ENCODE results near the gene ARRDC1.

The ARRDC1 gene

DNA sequence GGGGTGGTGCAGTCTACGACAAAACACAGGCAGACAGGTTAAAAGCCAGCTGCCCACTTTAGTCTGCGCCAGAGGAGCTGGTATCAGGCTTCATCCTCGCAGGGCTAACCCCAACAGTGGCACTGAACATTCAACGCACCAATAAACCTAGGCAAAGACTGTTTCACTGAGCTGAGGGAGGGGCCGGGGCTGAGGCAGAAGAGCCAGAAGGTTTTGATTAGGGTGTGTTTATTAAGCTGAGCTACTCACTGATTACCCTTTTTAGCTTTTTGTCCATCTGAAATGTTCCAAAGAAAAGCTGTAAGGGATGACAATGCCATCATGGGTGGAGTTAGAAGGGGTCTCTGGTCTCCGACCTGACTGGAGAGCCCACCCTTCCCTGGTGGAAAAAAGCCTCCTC, 16.6 kb upstream of the ARRDC1 start:
- H3K27ac ChIP-seq (ENCODE audit: extremely low read depth, low read depth, low read length) = no peak overlapping the region
- peaks cover 11 to 55% of the 10 kb centered on the region in 2 experiments; a peak in 2 of 3 replicates for H3K36me3 ChIP-seq (ENCODE audit: control insufficient read depth in 2 of 2, insufficient read depth in 1 of 2, low read length in 2 of 2)
- peak overlapping the region; percentile 69; the same call in 1 of the 2 replicates for H3K4me3 ChIP-seq (ENCODE audit: low read depth, low read length)
- ChIA-PET CTCF (interaction anchor here (0.6 to 2.6 kb wide), 5 partner anchors 10 to 614 kb away, joined by 3 to 24 read pairs (median 3); partner anchors contain the start of gene DPH7), POLR2A (interaction anchor here (0.7 to 4.2 kb wide), 5 partner anchors 10 to 38 kb away, joined by 3 to 24 read pairs (median 9); partner anchors contain the start of genes ARRDC1, DPH7, EHMT1 and PNPLA7)
- no peaks in the 10 kb centered on the region for H3K9me3 ChIP-seq (ENCODE audit: control insufficient read depth, insufficient read depth, low read depth, low read length)
- TF ChIP-seq ZNF341 (tag by site-specific recombination; IDR thresholded peaks at IDR 0.05; ENCODE audit: low read depth) (peak; percentile 65), ZNF366 (tag by site-specific recombination; conservative IDR thresholded peaks at IDR 0.05) (no peak)
- H3K4me1 ChIP-seq (ENCODE audit: control insufficient read depth, insufficient read depth, low read length) = peaks cover 2% of the 10 kb centered on the region; the same call in 1 of the 2 replicates

DNA sequence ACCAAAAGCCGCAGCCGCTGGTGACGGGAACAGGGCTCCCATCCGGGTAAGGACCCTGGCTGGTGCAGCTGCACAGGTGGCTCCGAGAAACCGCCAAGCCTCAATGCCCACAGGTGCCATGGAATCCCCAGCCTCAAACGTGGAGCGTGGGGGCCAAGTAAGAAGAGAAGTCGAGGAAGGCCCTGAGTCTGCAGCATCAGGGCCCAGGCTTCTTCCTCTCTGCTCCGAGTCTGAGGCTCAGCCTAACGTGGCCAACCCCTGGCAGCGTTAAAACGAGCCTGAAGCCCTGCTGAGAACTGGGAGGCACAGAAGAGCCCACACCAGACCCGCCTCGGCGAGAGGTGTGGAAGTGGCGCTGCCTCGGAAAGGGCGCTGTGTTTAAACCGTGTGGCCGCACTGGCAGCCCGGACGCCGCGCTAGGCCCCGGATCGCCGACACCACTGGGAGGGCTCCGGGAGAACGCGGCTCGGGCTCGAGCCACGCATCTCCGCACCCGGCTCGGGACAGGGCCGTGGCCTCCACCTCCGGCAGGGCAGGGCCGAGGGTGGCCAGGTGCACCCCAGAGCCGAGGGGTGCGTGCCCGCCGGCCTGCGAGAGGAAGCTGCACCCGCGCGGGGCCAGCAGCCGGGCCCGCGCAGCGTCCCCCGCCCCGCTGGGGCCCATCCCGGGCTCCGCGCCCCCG, 15.9 kb upstream of the ARRDC1 start:
- POLR2A ChIA-PET = interaction anchor here (0.7 to 4.2 kb wide), 5 partner anchors 10 to 130 kb away, joined by 3 to 24 read pairs (median 14); partner anchors contain the start of genes ARRDC1, DPH7 and EHMT1
- H3K27ac ChIP-seq (ENCODE audit: extremely low read depth, low read depth, low read length) = peak overlapping the region; percentile 75; the same call in 1 of the 2 replicates
- CTCF ChIA-PET = interaction anchor here (0.6 to 2.6 kb wide), 5 partner anchors 7 to 55 kb away, joined by 3 to 24 read pairs (median 3); partner anchors contain the start of gene DPH7
- peaks cover 2% of the 10 kb centered on the region; the same call in 1 of the 2 replicates for H3K4me1 ChIP-seq (ENCODE audit: control insufficient read depth, insufficient read depth, low read length)
- H3K36me3 ChIP-seq (ENCODE audit: control insufficient read depth in 2 of 2, insufficient read depth in 1 of 2, low read length in 2 of 2) = peaks cover 11 to 48% of the 10 kb centered on the region in 2 experiments; a peak in 2 of 3 replicates
- no peaks in the 10 kb centered on the region for H3K9me3 ChIP-seq (ENCODE audit: control insufficient read depth, insufficient read depth, low read depth, low read length)
- peak overlapping the region; percentile 69 for H3K4me3 ChIP-seq (ENCODE audit: low read depth, low read length)
- TF ChIP-seq, protein P1, sequence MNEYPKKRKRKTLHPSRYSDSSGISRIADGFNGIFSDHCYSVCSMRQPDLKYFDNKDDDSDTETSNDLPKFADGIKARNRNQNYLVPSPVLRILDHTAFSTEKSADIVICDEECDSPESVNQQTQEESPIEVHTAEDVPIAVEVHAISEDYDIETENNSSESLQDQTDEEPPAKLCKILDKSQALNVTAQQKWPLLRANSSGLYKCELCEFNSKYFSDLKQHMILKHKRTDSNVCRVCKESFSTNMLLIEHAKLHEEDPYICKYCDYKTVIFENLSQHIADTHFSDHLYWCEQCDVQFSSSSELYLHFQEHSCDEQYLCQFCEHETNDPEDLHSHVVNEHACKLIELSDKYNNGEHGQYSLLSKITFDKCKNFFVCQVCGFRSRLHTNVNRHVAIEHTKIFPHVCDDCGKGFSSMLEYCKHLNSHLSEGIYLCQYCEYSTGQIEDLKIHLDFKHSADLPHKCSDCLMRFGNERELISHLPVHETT (tag by site-specific recombination; IDR thresholded peaks at IDR 0.05) = no peak
- TF ChIP-seq ZNF174 (tag by site-specific recombination; IDR thresholded peaks at IDR 0.05) (no peak), ZNF76 (tag by site-specific recombination; IDR thresholded peaks at IDR 0.05; ENCODE audit: borderline replicate concordance, low read depth) (no peak), ZNF670 (tag by site-specific recombination; IDR thresholded peaks at IDR 0.05; ENCODE audit: low read depth) (no peak), ZNF701 (tag by site-specific recombination; IDR thresholded peaks at IDR 0.05) (no peak), ZBTB17 (tag by site-specific recombination; IDR thresholded peaks at IDR 0.05) (peak; percentile 35; the same call in 1 of the 2 replicates), ZNF629 (tag by site-specific recombination; IDR thresholded peaks at IDR 0.05) (no peak), GLI4 (tag by site-specific recombination; IDR thresholded peaks at IDR 0.05) (no peak), KLF10 (tag by site-specific recombination; IDR thresholded peaks at IDR 0.05) (0 out of 2 replicates have a peak, but pooled peaks have one; percentile 34), ZNF514 (tag by site-specific recombination; IDR thresholded peaks at IDR 0.05) (no peak), MEIS1 (CRISPR knock-in tag; IDR thresholded peaks at IDR 0.05; ENCODE audit: borderline replicate concordance) (no peak), ZNF404 (tag by site-specific recombination; IDR thresholded peaks at IDR 0.05) (no peak), ZNF623 (tag by site-specific recombination; IDR thresholded peaks at IDR 0.05) (no peak), ZNF394 (tag by site-specific recombination; IDR thresholded peaks at IDR 0.05; ENCODE audit: borderline replicate concordance) (no peak), ZNF571 (tag by site-specific recombination; IDR thresholded peaks at IDR 0.05) (no peak), ZNF146 (tag by site-specific recombination; IDR thresholded peaks at IDR 0.05) (no peak), SCRT2 (tag by site-specific recombination; IDR thresholded peaks at IDR 0.05) (peak; percentile 75), PRDM1 (tag by site-specific recombination; IDR thresholded peaks at IDR 0.05) (no peak)
- TF ChIP-seq, protein P2, sequence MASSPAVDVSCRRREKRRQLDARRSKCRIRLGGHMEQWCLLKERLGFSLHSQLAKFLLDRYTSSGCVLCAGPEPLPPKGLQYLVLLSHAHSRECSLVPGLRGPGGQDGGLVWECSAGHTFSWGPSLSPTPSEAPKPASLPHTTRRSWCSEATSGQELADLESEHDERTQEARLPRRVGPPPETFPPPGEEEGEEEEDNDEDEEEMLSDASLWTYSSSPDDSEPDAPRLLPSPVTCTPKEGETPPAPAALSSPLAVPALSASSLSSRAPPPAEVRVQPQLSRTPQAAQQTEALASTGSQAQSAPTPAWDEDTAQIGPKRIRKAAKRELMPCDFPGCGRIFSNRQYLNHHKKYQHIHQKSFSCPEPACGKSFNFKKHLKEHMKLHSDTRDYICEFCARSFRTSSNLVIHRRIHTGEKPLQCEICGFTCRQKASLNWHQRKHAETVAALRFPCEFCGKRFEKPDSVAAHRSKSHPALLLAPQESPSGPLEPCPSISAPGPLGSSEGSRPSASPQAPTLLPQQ (tag by site-specific recombination; IDR thresholded peaks at IDR 0.05) = 0 out of 2 replicates have a peak, but pooled peaks have one; percentile 14
- TF ChIP-seq, protein P3, sequence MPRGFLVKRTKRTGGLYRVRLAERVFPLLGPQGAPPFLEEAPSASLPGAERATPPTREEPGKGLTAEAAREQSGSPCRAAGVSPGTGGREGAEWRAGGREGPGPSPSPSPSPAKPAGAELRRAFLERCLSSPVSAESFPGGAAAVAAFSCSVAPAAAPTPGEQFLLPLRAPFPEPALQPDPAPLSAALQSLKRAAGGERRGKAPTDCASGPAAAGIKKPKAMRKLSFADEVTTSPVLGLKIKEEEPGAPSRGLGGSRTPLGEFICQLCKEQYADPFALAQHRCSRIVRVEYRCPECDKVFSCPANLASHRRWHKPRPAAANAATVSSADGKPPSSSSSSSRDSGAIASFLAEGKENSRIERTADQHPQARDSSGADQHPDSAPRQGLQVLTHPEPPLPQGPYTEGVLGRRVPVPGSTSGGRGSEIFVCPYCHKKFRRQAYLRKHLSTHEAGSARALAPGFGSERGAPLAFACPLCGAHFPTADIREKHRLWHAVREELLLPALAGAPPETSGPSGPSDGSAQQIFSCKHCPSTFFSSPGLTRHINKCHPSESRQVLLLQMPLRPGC (tag by site-specific recombination; IDR thresholded peaks at IDR 0.05) = no peak
- TF ChIP-seq, protein P4, sequence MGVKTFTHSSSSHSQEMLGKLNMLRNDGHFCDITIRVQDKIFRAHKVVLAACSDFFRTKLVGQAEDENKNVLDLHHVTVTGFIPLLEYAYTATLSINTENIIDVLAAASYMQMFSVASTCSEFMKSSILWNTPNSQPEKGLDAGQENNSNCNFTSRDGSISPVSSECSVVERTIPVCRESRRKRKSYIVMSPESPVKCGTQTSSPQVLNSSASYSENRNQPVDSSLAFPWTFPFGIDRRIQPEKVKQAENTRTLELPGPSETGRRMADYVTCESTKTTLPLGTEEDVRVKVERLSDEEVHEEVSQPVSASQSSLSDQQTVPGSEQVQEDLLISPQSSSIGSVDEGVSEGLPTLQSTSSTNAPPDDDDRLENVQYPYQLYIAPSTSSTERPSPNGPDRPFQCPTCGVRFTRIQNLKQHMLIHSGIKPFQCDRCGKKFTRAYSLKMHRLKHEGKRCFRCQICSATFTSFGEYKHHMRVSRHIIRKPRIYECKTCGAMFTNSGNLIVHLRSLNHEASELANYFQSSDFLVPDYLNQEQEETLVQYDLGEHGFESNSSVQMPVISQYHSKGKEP (tag by site-specific recombination; IDR thresholded peaks at IDR 0.05) = no peak
- TF ChIP-seq, protein P5, sequence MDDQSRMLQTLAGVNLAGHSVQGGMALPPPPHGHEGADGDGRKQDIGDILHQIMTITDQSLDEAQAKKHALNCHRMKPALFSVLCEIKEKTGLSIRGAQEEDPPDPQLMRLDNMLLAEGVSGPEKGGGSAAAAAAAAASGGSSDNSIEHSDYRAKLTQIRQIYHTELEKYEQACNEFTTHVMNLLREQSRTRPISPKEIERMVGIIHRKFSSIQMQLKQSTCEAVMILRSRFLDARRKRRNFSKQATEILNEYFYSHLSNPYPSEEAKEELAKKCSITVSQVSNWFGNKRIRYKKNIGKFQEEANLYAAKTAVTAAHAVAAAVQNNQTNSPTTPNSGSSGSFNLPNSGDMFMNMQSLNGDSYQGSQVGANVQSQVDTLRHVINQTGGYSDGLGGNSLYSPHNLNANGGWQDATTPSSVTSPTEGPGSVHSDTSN (CRISPR knock-in tag; IDR thresholded peaks at IDR 0.05) = 0 out of 2 replicates have a peak, but pooled peaks have one; percentile 31
- TF ChIP-seq, protein P6, sequence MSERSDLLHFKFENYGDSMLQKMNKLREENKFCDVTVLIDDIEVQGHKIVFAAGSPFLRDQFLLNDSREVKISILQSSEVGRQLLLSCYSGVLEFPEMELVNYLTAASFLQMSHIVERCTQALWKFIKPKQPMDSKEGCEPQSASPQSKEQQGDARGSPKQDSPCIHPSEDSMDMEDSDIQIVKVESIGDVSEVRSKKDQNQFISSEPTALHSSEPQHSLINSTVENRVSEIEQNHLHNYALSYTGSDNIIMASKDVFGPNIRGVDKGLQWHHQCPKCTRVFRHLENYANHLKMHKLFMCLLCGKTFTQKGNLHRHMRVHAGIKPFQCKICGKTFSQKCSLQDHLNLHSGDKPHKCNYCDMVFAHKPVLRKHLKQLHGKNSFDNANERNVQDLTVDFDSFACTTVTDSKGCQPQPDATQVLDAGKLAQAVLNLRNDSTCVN (tag by site-specific recombination; optimal IDR thresholded peaks at IDR 0.05) = peak; percentile 84
